ENCODE data around the gene GPR108. TPM values are rescaled to one million over a fixed set of nuclear protein-coding genes. Genes with fewer than 3 reads are reported as not detected.

The GPR108 gene
- total and polyA plus RNA-seq, 4 donors: 17.2 to 34.2 (median 30.5) TPM

DNA sequence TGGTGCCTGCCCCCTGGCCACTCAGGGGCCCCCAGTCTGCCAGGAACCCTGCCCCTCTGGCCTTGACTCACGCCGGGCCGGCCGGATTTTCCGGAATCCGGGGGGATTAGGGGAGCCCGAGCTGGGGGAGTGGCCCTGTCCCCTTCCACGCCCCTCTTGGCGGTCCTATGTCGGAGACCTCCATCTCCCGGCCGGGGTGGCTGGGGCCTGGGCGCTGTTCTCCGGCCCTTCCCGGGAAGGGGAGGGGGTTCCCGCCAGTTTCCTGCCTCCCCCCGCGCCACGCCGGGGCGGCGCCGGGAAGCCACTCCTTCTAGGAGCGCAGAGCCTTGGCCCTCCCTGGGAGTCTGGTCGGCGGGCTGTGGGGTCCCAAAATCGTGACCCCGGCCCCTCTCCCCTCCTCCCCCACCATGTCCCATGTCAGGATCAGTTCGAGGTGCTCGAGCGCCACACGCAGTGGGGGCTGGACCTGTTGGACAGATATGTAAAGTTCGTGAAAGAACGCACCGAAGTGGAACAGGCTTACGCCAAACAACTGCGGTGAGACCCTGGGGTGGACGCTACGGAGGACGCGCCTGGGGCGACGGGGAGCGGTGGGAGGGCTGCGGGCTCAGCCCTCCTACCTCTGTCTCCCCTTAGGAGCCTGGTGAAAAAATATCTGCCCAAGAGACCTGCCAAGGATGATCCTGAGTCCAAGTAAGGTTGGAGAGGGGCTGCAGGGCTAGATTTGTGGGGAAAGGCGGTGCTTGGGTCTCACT, 3.4 kb upstream of the GPR108 start:
- DNase-seq (ENCODE audit: low spot score): no peak
- TF ChIP-seq EGR1 (IDR thresholded peaks at IDR 0.05; ENCODE audit: low read depth in 2 of 2): no peak
- TF ChIP-seq FOXA2 (IDR thresholded peaks at IDR 0.05): no peak
- no peak for TF ChIP-seq HNF4A (conservative IDR thresholded peaks at IDR 0.05)
- TF ChIP-seq TAF1 (conservative IDR thresholded peaks at IDR 0.05): no peak
- TF ChIP-seq, protein P1, sequence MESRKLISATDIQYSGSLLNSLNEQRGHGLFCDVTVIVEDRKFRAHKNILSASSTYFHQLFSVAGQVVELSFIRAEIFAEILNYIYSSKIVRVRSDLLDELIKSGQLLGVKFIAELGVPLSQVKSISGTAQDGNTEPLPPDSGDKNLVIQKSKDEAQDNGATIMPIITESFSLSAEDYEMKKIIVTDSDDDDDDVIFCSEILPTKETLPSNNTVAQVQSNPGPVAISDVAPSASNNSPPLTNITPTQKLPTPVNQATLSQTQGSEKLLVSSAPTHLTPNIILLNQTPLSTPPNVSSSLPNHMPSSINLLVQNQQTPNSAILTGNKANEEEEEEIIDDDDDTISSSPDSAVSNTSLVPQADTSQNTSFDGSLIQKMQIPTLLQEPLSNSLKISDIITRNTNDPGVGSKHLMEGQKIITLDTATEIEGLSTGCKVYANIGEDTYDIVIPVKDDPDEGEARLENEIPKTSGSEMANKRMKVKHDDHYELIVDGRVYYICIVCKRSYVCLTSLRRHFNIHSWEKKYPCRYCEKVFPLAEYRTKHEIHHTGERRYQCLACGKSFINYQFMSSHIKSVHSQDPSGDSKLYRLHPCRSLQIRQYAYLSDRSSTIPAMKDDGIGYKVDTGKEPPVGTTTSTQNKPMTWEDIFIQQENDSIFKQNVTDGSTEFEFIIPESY (IDR thresholded peaks at IDR 0.05): no peak
- TF ChIP-seq, protein P2, sequence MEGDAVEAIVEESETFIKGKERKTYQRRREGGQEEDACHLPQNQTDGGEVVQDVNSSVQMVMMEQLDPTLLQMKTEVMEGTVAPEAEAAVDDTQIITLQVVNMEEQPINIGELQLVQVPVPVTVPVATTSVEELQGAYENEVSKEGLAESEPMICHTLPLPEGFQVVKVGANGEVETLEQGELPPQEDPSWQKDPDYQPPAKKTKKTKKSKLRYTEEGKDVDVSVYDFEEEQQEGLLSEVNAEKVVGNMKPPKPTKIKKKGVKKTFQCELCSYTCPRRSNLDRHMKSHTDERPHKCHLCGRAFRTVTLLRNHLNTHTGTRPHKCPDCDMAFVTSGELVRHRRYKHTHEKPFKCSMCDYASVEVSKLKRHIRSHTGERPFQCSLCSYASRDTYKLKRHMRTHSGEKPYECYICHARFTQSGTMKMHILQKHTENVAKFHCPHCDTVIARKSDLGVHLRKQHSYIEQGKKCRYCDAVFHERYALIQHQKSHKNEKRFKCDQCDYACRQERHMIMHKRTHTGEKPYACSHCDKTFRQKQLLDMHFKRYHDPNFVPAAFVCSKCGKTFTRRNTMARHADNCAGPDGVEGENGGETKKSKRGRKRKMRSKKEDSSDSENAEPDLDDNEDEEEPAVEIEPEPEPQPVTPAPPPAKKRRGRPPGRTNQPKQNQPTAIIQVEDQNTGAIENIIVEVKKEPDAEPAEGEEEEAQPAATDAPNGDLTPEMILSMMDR (IDR thresholded peaks at IDR 0.05; ENCODE audit: low read depth, low read length, missing input control): no peak
- TF ChIP-seq, protein P3, sequence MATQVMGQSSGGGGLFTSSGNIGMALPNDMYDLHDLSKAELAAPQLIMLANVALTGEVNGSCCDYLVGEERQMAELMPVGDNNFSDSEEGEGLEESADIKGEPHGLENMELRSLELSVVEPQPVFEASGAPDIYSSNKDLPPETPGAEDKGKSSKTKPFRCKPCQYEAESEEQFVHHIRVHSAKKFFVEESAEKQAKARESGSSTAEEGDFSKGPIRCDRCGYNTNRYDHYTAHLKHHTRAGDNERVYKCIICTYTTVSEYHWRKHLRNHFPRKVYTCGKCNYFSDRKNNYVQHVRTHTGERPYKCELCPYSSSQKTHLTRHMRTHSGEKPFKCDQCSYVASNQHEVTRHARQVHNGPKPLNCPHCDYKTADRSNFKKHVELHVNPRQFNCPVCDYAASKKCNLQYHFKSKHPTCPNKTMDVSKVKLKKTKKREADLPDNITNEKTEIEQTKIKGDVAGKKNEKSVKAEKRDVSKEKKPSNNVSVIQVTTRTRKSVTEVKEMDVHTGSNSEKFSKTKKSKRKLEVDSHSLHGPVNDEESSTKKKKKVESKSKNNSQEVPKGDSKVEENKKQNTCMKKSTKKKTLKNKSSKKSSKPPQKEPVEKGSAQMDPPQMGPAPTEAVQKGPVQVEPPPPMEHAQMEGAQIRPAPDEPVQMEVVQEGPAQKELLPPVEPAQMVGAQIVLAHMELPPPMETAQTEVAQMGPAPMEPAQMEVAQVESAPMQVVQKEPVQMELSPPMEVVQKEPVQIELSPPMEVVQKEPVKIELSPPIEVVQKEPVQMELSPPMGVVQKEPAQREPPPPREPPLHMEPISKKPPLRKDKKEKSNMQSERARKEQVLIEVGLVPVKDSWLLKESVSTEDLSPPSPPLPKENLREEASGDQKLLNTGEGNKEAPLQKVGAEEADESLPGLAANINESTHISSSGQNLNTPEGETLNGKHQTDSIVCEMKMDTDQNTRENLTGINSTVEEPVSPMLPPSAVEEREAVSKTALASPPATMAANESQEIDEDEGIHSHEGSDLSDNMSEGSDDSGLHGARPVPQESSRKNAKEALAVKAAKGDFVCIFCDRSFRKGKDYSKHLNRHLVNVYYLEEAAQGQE (IDR thresholded peaks at IDR 0.05): no peak
- TF ChIP-seq, protein P4, sequence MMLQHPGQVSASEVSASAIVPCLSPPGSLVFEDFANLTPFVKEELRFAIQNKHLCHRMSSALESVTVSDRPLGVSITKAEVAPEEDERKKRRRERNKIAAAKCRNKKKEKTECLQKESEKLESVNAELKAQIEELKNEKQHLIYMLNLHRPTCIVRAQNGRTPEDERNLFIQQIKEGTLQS (IDR thresholded peaks at IDR 0.05): no peak
- TF ChIP-seq YY1 (IDR thresholded peaks at IDR 0.05): no peak
- no peak for TF ChIP-seq NR2F2 (IDR thresholded peaks at IDR 0.05)
- TF ChIP-seq RXRA (IDR thresholded peaks at IDR 0.05): no peak
- TF ChIP-seq, protein P5, sequence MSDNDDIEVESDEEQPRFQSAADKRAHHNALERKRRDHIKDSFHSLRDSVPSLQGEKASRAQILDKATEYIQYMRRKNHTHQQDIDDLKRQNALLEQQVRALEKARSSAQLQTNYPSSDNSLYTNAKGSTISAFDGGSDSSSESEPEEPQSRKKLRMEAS (IDR thresholded peaks at IDR 0.05): no peak
- TF ChIP-seq JUND (IDR thresholded peaks at IDR 0.05): no peak
- TF ChIP-seq FOXA1 (IDR thresholded peaks at IDR 0.05): no peak
- TF ChIP-seq GABPA (IDR thresholded peaks at IDR 0.05 in 1 of 2, conservative IDR thresholded peaks at IDR 0.05 in 1 of 2): no peak
- no peak for TF ChIP-seq RAD21 (IDR thresholded peaks at IDR 0.05)
- whole genome bisulfite sequencing: 35% methylated on average over 46 of the region's 46 CpGs
- Histone ChIP-seq H3K9ac (ENCODE audit: low read depth in 1 of 2, low read length in 2 of 2) (peak overlapping the region in 1 of 2 donors; percentile 56), H3K4me1 (ENCODE audit: control insufficient read depth in 4 of 4, insufficient read depth in 4 of 4, low read length in 3 of 4) (peaks cover 9 to 40% (median 33%) of the 10 kb centered on the region in 4 donors), H3K9me3 (ENCODE audit: control insufficient read depth in 4 of 4, low read length in 3 of 4) (no peaks in the 10 kb centered on the region), H3K36me3 (ENCODE audit: control insufficient read depth in 4 of 4, insufficient read depth in 3 of 4, low read depth in 1 of 4, low read length in 3 of 4) (peaks cover 0 to 4% (median 1%) of the 10 kb centered on the region in 4 donors), H3K4me3 (ENCODE audit: low read depth in 1 of 3, low read length in 3 of 3) (peak overlapping the region; percentile 62 to 72 (median 67)), H3K27me3 (ENCODE audit: control insufficient read depth in 4 of 4, insufficient read depth in 4 of 4, low read length in 3 of 4) (no peaks in the 10 kb centered on the region), H3K27ac (ENCODE audit: low read depth in 1 of 2, low read length in 2 of 2) (peak overlapping the region; percentile 77 to 83)
